ENCODE measurements around the gene DNAJB4. TPM values are rescaled to one million over a fixed set of nuclear protein-coding genes. Genes with fewer than 3 reads are reported as not detected.

The DNAJB4 gene
- total and polyA plus RNA-seq, 2 of the 13 experiments (the other 11 are each of a cell fraction or from before 2014, with no cell fraction given), result 4.4 to 18.6 TPM

GRCh38 chr1:77978969-77979876 is 25.5 kb upstream of the DNAJB4 start, which contains the start of gene FUBP1 (continued):
- TF ChIP-seq ZNF280B (CRISPR knock-in tag; IDR thresholded peaks at IDR 0.05; ENCODE audit: borderline replicate concordance), result no peak
- TF ChIP-seq XBP1 (CRISPR knock-in tag; IDR thresholded peaks at IDR 0.05), result no peak
- TF ChIP-seq ZFX (CRISPR knock-in tag; IDR thresholded peaks at IDR 0.05; ENCODE audit: low read depth), result peak; percentile 61; the same call in 1 of the 2 replicates
- no peak for TF ChIP-seq PAWR (CRISPR knock-in tag; IDR thresholded peaks at IDR 0.05; ENCODE audit: borderline replicate concordance)
- no peak for TF ChIP-seq ZNF3 (CRISPR knock-in tag; IDR thresholded peaks at IDR 0.05)
- TF ChIP-seq ZNF512 (CRISPR knock-in tag; IDR thresholded peaks at IDR 0.05), result no peak
- TF ChIP-seq ZMAT5 (CRISPR knock-in tag; IDR thresholded peaks at IDR 0.05; ENCODE audit: borderline replicate concordance, low read depth), result no peak
- TF ChIP-seq HINFP (CRISPR knock-in tag; IDR thresholded peaks at IDR 0.05; ENCODE audit: low read depth), result peak; percentile 38; the same call in 1 of the 2 replicates
- no peak; the same call in 1 of the 2 replicates for TF ChIP-seq ZNF292 (CRISPR knock-in tag; IDR thresholded peaks at IDR 0.05; ENCODE audit: borderline replicate concordance, low read depth)
- no peak for TF ChIP-seq MNT (IDR thresholded peaks at IDR 0.05)
- TF ChIP-seq ZNF224 (CRISPR knock-in tag; IDR thresholded peaks at IDR 0.05), result no peak
- no peak for TF ChIP-seq NR2F1 (CRISPR knock-in tag; IDR thresholded peaks at IDR 0.05)
- no peak; the same call in 1 of the 2 replicates for TF ChIP-seq MLX (CRISPR knock-in tag; IDR thresholded peaks at IDR 0.05)
- TF ChIP-seq IKZF1 (IDR thresholded peaks at IDR 0.05), result no peak
- TF ChIP-seq WIZ (CRISPR knock-in tag; IDR thresholded peaks at IDR 0.05), result no peak
- no peak for TF ChIP-seq MEF2D (CRISPR knock-in tag; IDR thresholded peaks at IDR 0.05)
- peak; percentile 96; the same call in 1 of the 2 replicates for TF ChIP-seq HOMEZ (CRISPR knock-in tag; IDR thresholded peaks at IDR 0.05; ENCODE audit: low read depth)
- peak; percentile 35; the same call in 1 of the 2 replicates for TF ChIP-seq ELF3 (CRISPR knock-in tag; IDR thresholded peaks at IDR 0.05)
- no peak for TF ChIP-seq ZNF619 (CRISPR knock-in tag; IDR thresholded peaks at IDR 0.05)
- TF ChIP-seq MAF1 (CRISPR knock-in tag; IDR thresholded peaks at IDR 0.05; ENCODE audit: borderline replicate concordance), result no peak
